Left lung (tissue), 10 donors: ENCODE data around the gene NKAIN1. TPM values are rescaled to one million over a fixed set of nuclear protein-coding genes. Genes with fewer than 3 reads are reported as not detected.

Source experiments
- ATAC-seq: fragments of 200-7000 bp; cut with Tn5 transposase; one replicate; pipeline ENCODE4 v1.9.1; 2020; ENCODE audit warnings: moderate library complexity
- DNase-seq, 4 donors: peaks; one replicate each; pipeline ENCODE4 v3.0.0-alpha.2; 2013 to 2020
- H3K27ac ChIP-seq, 2 donors: fragments of 200-600 bp; sonication (generic) in 1 of 2; one replicate each; pipeline versions ENCODE4 v1.5.0 to v1.8.0; 2020 to 2021
- H3K27me3 ChIP-seq, 2 donors: fragments of 200-600 bp; sonication (generic) in 1 of 2; one replicate each; pipeline versions ENCODE4 v1.5.0 to v1.8.0; 2020 to 2021
- H3K36me3 ChIP-seq, 2 donors: fragments of 200-600 bp; sonication (generic) in 1 of 2; one replicate each; pipeline versions ENCODE4 v1.5.0 to v1.8.0; 2020 to 2021
- H3K4me1 ChIP-seq, 2 donors: fragments of 200-600 bp; one replicate each; pipeline ENCODE4 v1.8.0; 2021
- H3K4me3 ChIP-seq, 2 donors: fragments of 200-600 bp; sonication (generic) in 1 of 2; one replicate each; pipeline versions ENCODE4 v1.5.0 to v1.8.0; 2020 to 2021; ENCODE audit warnings: mild to moderate bottlenecking in 1 of 2
- H3K9me3 ChIP-seq, 2 donors: fragments of 200-600 bp; sonication (generic) in 1 of 2; one replicate each; pipeline versions ENCODE4 v1.5.0 to v1.8.0; 2020 to 2021
- CTCF ChIP-seq, 2 donors: fragments of 200-600 bp; sonication (generic) in 1 of 2; IDR thresholded peaks; one replicate each; pipeline versions ENCODE4 v1.5.0 to v1.8.0; 2021; ENCODE audit warnings: antibody characterized with exemption in 2 of 2
- intact Hi-C, 2 donors: fragments of 100-400 bp; cut with DNase I; formaldehyde crosslinking; loops; one replicate each; pipeline versions ENCODE4 v1.11.2 to v1.14.2; 2022
- polyA plus RNA-seq, 6 donors: library from polyadenylated mRNA; unstranded; fragments of 120-200 nt; gene quantifications; one replicate each; pipeline ENCODE4 v1.2.1, GENCODE V29; 2013; ENCODE audit not compliant: insufficient read length in 6 of 6
- total RNA-seq, 2 donors: library from RNA; stranded (reverse); fragmentation: NEBNext Ultra II Directional; extraction: Animal tissue kit (Norgen Biotek cat#: 25700); gene quantifications; one replicate each; pipeline ENCODE4 v1.2.1, GENCODE V29; 2021
- donor health status: DM: no; HTN: yes; CAD: no.
- donor health status: DM: no; HTN: no; CAD: no.

NKAIN1 gene
- total and polyA plus RNA-seq, 8 donors, result 1.7 to 3.2 (median 2.7) TPM; not detected in 2

DNA sequence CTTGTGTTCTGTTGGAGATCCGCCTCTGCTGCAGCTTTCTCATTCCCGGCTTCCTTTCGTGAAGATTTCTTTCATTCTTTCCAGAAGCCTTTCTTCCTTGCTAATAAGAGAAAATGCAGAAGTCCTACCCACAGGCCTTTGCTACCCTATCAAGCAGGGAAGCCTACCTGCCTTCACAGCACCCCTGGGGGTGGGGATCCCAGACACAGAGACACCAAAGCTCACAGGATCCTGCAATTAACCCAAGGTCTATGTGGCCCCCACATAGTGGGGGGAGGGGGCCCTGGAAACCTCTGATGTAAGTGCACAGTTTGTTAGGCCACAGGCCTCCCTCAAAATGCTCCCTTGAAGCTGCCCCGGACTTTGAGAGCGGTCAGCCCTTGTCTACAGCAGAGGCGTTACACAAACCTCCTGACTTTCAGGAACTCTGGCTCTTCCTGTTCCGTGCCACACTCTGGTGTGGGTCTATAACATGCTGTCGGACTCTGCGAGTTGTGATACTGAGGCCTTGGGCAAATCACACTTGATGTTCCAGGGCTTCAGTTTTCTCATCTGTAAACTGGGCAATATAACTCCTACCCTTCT lies 31.2 kb downstream of the NKAIN1 start:
- Histone ChIP-seq H3K27ac (no peak overlapping the region), H3K4me1 (no peaks in the 10 kb centered on the region), H3K9me3 (no peaks in the 10 kb centered on the region), H3K27me3 (no peaks in the 10 kb centered on the region), H3K36me3 (no peaks in the 10 kb centered on the region), H3K4me3 (no peak overlapping the region)
- DNase-seq, result no peak
- intact Hi-C loops, result no loop called here
- no peak for ATAC-seq
- no peak for TF ChIP-seq CTCF (IDR thresholded peaks at IDR 0.05)

DNA sequence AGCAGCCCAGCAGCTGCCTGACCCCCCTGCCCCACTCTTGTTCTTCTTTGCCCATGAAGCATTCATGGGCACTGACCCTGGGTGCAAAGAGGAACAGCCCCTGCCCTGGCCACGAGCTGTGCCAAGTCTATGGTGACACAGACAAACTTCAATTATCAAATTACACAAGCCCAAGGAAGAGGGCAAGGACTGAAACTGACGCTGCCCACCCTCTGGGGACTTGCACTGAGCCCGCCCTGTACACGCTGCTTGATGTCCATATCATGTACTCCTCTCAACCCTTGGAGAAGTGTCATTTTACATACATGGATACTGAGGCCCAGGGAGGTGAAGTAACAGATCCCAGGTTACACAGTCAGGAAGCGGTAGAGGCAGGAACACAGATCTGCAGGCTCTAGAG lies 32.1 kb downstream of the NKAIN1 start:
- no peak for DNase-seq
- Histone ChIP-seq H3K9me3 (no peaks in the 10 kb centered on the region), H3K27me3 (no peaks in the 10 kb centered on the region), H3K4me1 (no peaks in the 10 kb centered on the region), H3K4me3 (no peak overlapping the region), H3K27ac (no peak overlapping the region), H3K36me3 (no peaks in the 10 kb centered on the region)
- TF ChIP-seq CTCF (IDR thresholded peaks at IDR 0.05), result no peak
- intact Hi-C loops, result no loop called here
- no peak for ATAC-seq

DNA sequence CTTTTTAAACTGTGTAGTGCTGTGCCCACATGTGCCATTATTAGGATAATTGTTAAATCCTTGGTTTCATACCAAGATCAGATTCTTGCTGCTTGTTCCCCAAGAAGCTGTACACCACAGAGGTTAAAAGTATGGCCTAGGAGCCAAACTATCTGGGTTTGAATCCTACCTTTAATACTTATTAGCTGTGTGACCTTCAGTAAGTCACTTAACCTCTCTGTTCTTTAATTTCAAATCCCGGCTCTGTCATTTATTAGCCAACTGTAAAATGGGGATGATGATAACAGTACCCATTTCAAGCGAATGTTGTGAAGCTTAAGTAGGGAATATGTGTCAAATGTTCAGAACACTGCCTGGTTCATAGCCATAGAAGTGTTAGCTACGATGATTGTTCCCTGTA lies 32.6 kb downstream of the NKAIN1 start:
- no peak for ATAC-seq
- intact Hi-C loops, result no loop called here
- H3K9me3 ChIP-seq, result no peaks in the 10 kb centered on the region

GRCh38 chr1:31203215-31203614 lies 36.5 kb downstream of the NKAIN1 start:
- Histone ChIP-seq H3K9me3 (no peaks in the 10 kb centered on the region), H3K36me3 (no peaks in the 10 kb centered on the region), H3K4me3 (no peak overlapping the region), H3K4me1 (no peaks in the 10 kb centered on the region), H3K27me3 (no peaks in the 10 kb centered on the region), H3K27ac (no peak overlapping the region)
- no peak for TF ChIP-seq CTCF (IDR thresholded peaks at IDR 0.05)
- no peak for DNase-seq
- ATAC-seq, result no peak
- intact Hi-C loops, result no loop called here

More for the DNA sequence above, 32.6 kb downstream of the NKAIN1 start:
- no peak for TF ChIP-seq CTCF (IDR thresholded peaks at IDR 0.05)
- no peak for DNase-seq
- Histone ChIP-seq H3K4me3 (no peak overlapping the region), H3K4me1 (no peaks in the 10 kb centered on the region), H3K27ac (no peak overlapping the region), H3K36me3 (no peaks in the 10 kb centered on the region), H3K27me3 (no peaks in the 10 kb centered on the region)

DNA sequence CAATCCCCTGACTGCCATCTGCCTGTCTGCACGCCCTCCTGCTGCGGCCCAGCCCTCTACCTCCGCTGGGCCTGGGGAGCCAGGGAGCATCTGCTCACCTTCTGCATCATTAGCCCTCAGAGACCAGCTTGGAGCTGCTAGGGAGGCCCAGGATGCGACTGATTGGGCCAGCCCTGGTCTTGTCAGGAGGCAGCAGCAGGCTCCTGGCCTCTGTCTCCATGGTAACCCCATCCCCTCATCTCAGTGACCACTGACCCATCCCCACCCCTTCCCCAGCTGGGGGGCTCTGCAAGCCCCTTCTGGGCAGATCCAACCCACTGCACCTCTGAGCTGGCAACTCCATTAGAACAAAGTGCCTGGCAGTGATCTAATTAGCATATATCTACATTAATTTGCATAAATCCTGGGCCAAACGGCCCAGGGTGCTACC lies 37.7 kb downstream of the NKAIN1 start:
- no peak for DNase-seq
- no peaks in the 10 kb centered on the region for H3K27me3 ChIP-seq

More for the DNA sequence above, 37.7 kb downstream of the NKAIN1 start:
- no peak overlapping the region for H3K4me3 ChIP-seq
- no peaks in the 10 kb centered on the region for H3K9me3 ChIP-seq
- no peak for TF ChIP-seq CTCF (IDR thresholded peaks at IDR 0.05)
- H3K27ac ChIP-seq, result no peak overlapping the region
- ATAC-seq, result no peak
- H3K36me3 ChIP-seq, result no peaks in the 10 kb centered on the region
- no peaks in the 10 kb centered on the region for H3K4me1 ChIP-seq
- intact Hi-C loops, result no loop called here
